ENCODE data around the gene CAPG.
"Not testable (repeated sequence)": the region's sequence is repeated elsewhere in the genome, so short reads cannot be mapped to it uniquely, and the experiment has no call there.

Gene CAPG

GRCh38 chr2:85409845-85410583 lies at the start of gene CAPG:
Gene CAPG (minus strand): TSS chr2:85410366. CDS start chr2:85402145, 8,221 bp downstream.
- DNase-seq = no peak

GRCh38 chr2:85459771-85460170 lies 49.6 kb upstream of the CAPG start:
- no peak for DNase-seq

- no peak for DNase-seq
These were observed 48.7 kb upstream of the CAPG start for GRCh38 chr2:85458601-85459563.

GRCh38 chr2:85457877-85458316 lies 47.7 kb upstream of the CAPG start:
- no peak for DNase-seq

GRCh38 chr2:85457043-85457442 lies 46.9 kb upstream of the CAPG start:
- no peak for DNase-seq

GRCh38 chr2:85455552-85456090 lies 45.5 kb upstream of the CAPG start:
- DNase-seq = no peak

- no peak for DNase-seq
These were observed 43.4 kb upstream of the CAPG start for GRCh38 chr2:85453571-85453970.

GRCh38 chr2:85452237-85452636 lies 42.1 kb upstream of the CAPG start:
- no peak for DNase-seq

- no peak for DNase-seq
These were observed 39.0 kb upstream of the CAPG start for GRCh38 chr2:85449214-85449588.

GRCh38 chr2:85448461-85449213 lies 38.5 kb upstream of the CAPG start:
- DNase-seq = no peak

- no peak for DNase-seq
These were observed 37.0 kb upstream of the CAPG start for GRCh38 chr2:85447222-85447585.

GRCh38 chr2:85446296-85447221 lies 36.4 kb upstream of the CAPG start:
- DNase-seq = no peak

GRCh38 chr2:85445316-85446295 lies 35.4 kb upstream of the CAPG start:
- no peak for DNase-seq

- no peak for DNase-seq
These were observed 34.5 kb upstream of the CAPG start for GRCh38 chr2:85444629-85445172.

- no peak for DNase-seq
These were observed 31.7 kb upstream of the CAPG start for GRCh38 chr2:85441864-85442263.

GRCh38 chr2:85440729-85441128 lies 30.6 kb upstream of the CAPG start:
- DNase-seq = no peak

GRCh38 chr2:85439986-85440385 lies 29.8 kb upstream of the CAPG start:
- no peak for DNase-seq

- DNase-seq = not testable (repeated sequence)
These were observed 29.4 kb upstream of the CAPG start for GRCh38 chr2:85439569-85439968.

GRCh38 chr2:85439025-85439472 lies 28.9 kb upstream of the CAPG start:
- no peak for DNase-seq
